Activated T-cell treated with anti-CD3 and anti-CD28 coated beads, Interleukin-2, amount 50 U/mL, for 72 hours (primary cell): ENCODE data around the gene AOC1. TPM values are rescaled to one million over a fixed set of nuclear protein-coding genes. Genes with fewer than 3 reads are reported as not detected.

Source experiments
- ATAC-seq, 2 donors: fragments of 150-1000 bp; cut with Tn5 transposase; replicated peaks in 1 of 2; 2 replicates each; pipeline ENCODE4 v1.10.0; 2021; ENCODE audit warnings: moderate library complexity in 2 of 2, mild to moderate bottlenecking in 1 of 2
- DNase-seq, 2 donors: peaks; one replicate each; pipeline ENCODE4 v3.0.0; 2021 to 2022; ENCODE audit warnings: mixed read lengths in 1 of 2
- H3K27ac Mint-ChIP-seq: one replicate; pipeline ENCODE4 v1.8.0; 2022; ENCODE audit warnings: mild to moderate bottlenecking, moderate library complexity, mixed read lengths
- H3K27me3 Mint-ChIP-seq: one replicate; pipeline ENCODE4 v1.8.0; 2022; ENCODE audit warnings: low read depth, mixed read lengths
- H3K36me3 Mint-ChIP-seq, 2 donors: one replicate each; pipeline ENCODE4 v1.8.0; 2022; ENCODE audit warnings: mixed read lengths in 2 of 2, mild to moderate bottlenecking in 1 of 2; ENCODE audit not compliant: insufficient read depth in 2 of 2
- H3K4me1 Mint-ChIP-seq: one replicate; pipeline ENCODE4 v1.8.0; 2022; ENCODE audit warnings: low read depth, mixed read lengths
- H3K4me3 Mint-ChIP-seq, 2 donors: one replicate each; pipeline ENCODE4 v1.8.0; 2022; ENCODE audit warnings: mild to moderate bottlenecking in 2 of 2, mixed read lengths in 2 of 2, moderate library complexity in 2 of 2
- H3K9me3 Mint-ChIP-seq, 2 donors: one replicate each; pipeline ENCODE4 v1.8.0; 2022; ENCODE audit warnings: mixed read lengths in 2 of 2
- total RNA-seq, 2 donors: library from RNA; stranded (reverse); gene quantifications; one replicate each; pipeline ENCODE4 v1.2.3, GENCODE V29; 2022

AOC1 gene
- total RNA-seq, 2 donors from 2014 or later: not detected

GRCh38 chr7:150874401-150875198, 22.3 kb downstream of the AOC1 start:
- peaks cover 36% of the 10 kb centered on the region for H3K27me3 Mint-ChIP-seq
- no peak overlapping the region for H3K4me3 Mint-ChIP-seq
- no peak for DNase-seq
- H3K27ac Mint-ChIP-seq: no peak overlapping the region
- no peaks in the 10 kb centered on the region for H3K4me1 Mint-ChIP-seq
- ATAC-seq: no peak
- peaks cover 0 to 3% of the 10 kb centered on the region in 2 donors for H3K9me3 Mint-ChIP-seq
- no peaks in the 10 kb centered on the region for H3K36me3 Mint-ChIP-seq

GRCh38 chr7:150875791-150876190, 23.5 kb downstream of the AOC1 start:
- H3K27ac Mint-ChIP-seq: no peak overlapping the region
- DNase-seq: no peak
- no peaks in the 10 kb centered on the region for H3K4me1 Mint-ChIP-seq
- no peak for ATAC-seq
- H3K27me3 Mint-ChIP-seq: peaks cover 32% of the 10 kb centered on the region
- peaks cover 3 to 7% of the 10 kb centered on the region in 2 donors for H3K9me3 Mint-ChIP-seq
- H3K36me3 Mint-ChIP-seq: peaks cover 5 to 9% of the 10 kb centered on the region in 2 donors
- H3K4me3 Mint-ChIP-seq: no peak overlapping the region

GRCh38 chr7:150876817-150877526, 24.7 kb downstream of the AOC1 start:
- no peaks in the 10 kb centered on the region for H3K4me1 Mint-ChIP-seq
- H3K36me3 Mint-ChIP-seq: peaks cover 7 to 13% of the 10 kb centered on the region in 2 donors
- H3K27me3 Mint-ChIP-seq: peaks cover 24% of the 10 kb centered on the region
- H3K9me3 Mint-ChIP-seq: peaks cover 6 to 10% of the 10 kb centered on the region in 2 donors
- peak overlapping the region; percentile 18 to 39 for H3K4me3 Mint-ChIP-seq
- DNase-seq: peak; percentile 20 to 25
- no peak overlapping the region for H3K27ac Mint-ChIP-seq
- ATAC-seq: no peak

GRCh38 chr7:150877536-150877935, 25.2 kb downstream of the AOC1 start:
- peaks cover 22% of the 10 kb centered on the region for H3K27me3 Mint-ChIP-seq
- no peak overlapping the region for H3K4me3 Mint-ChIP-seq
- H3K27ac Mint-ChIP-seq: no peak overlapping the region
- no peak for ATAC-seq
- DNase-seq: no peak
- peaks cover 8 to 14% of the 10 kb centered on the region in 2 donors for H3K9me3 Mint-ChIP-seq
- H3K4me1 Mint-ChIP-seq: no peaks in the 10 kb centered on the region
- peaks cover 7 to 13% of the 10 kb centered on the region in 2 donors for H3K36me3 Mint-ChIP-seq

- Mint-ChIP-seq H3K9me3 (peaks cover 12 to 14% of the 10 kb centered on the region in 2 donors), H3K36me3 (peaks cover 7 to 13% of the 10 kb centered on the region in 2 donors), H3K4me1 (no peaks in the 10 kb centered on the region), H3K4me3 (no peak overlapping the region), H3K27me3 (peaks cover 17% of the 10 kb centered on the region), H3K27ac (no peak overlapping the region)
- DNase-seq (no peak), ATAC-seq (no peak)
Observed at GRCh38 chr7:150879345-150879744, 27.0 kb downstream of the AOC1 start.

- DNase-seq (no peak), ATAC-seq (no peak)
- peaks cover 10 to 13% of the 10 kb centered on the region in 2 donors for H3K36me3 Mint-ChIP-seq
- H3K9me3 Mint-ChIP-seq: peaks cover 16 to 18% of the 10 kb centered on the region in 2 donors
- no peaks in the 10 kb centered on the region for H3K4me1 Mint-ChIP-seq
- H3K4me3 Mint-ChIP-seq: no peak overlapping the region
- H3K27ac Mint-ChIP-seq: no peak overlapping the region
- H3K27me3 Mint-ChIP-seq: peaks cover 9% of the 10 kb centered on the region
Observed at GRCh38 chr7:150881189-150881588, 28.9 kb downstream of the AOC1 start.

- Mint-ChIP-seq H3K4me3 (no peak overlapping the region), H3K4me1 (peaks cover 4% of the 10 kb centered on the region), H3K9me3 (peaks cover 2 to 6% of the 10 kb centered on the region in 2 donors), H3K27me3 (peaks cover 15% of the 10 kb centered on the region), H3K27ac (no peak overlapping the region), H3K36me3 (peaks cover 2 to 4% of the 10 kb centered on the region in 2 donors)
- no peak for ATAC-seq
- no peak for DNase-seq
Observed at GRCh38 chr7:150890853-150891584, 38.7 kb downstream of the AOC1 start.

GRCh38 chr7:150891740-150892139, 39.4 kb downstream of the AOC1 start:
- Mint-ChIP-seq H3K9me3 (peaks cover 2 to 6% of the 10 kb centered on the region in 2 donors), H3K27ac (no peak overlapping the region), H3K4me3 (no peak overlapping the region), H3K27me3 (peaks cover 22% of the 10 kb centered on the region), H3K36me3 (peaks cover 2 to 4% of the 10 kb centered on the region in 2 donors), H3K4me1 (peaks cover 4% of the 10 kb centered on the region)
- ATAC-seq: no peak
- no peak for DNase-seq

- no peak overlapping the region for H3K27ac Mint-ChIP-seq
- peaks cover 11% of the 10 kb centered on the region for H3K4me1 Mint-ChIP-seq
- DNase-seq: no peak
- peaks cover 45% of the 10 kb centered on the region for H3K27me3 Mint-ChIP-seq
- H3K4me3 Mint-ChIP-seq: no peak overlapping the region
- peaks cover 2 to 4% of the 10 kb centered on the region in 2 donors for H3K36me3 Mint-ChIP-seq
- peaks cover 0 to 6% of the 10 kb centered on the region in 2 donors for H3K9me3 Mint-ChIP-seq
- ATAC-seq: no peak
Observed at GRCh38 chr7:150895809-150896208, 43.5 kb downstream of the AOC1 start.

GRCh38 chr7:150896562-150897209, 44.4 kb downstream of the AOC1 start:
- H3K36me3 Mint-ChIP-seq: peaks cover 2 to 4% of the 10 kb centered on the region in 2 donors
- ATAC-seq (no peak), DNase-seq (no peak)
- peaks cover 0 to 6% of the 10 kb centered on the region in 2 donors for H3K9me3 Mint-ChIP-seq
- H3K27ac Mint-ChIP-seq: no peak overlapping the region
- H3K27me3 Mint-ChIP-seq: peaks cover 51% of the 10 kb centered on the region
- H3K4me3 Mint-ChIP-seq: no peak overlapping the region
- peaks cover 11% of the 10 kb centered on the region for H3K4me1 Mint-ChIP-seq

- DNase-seq: peak; percentile 23 to 27
- H3K36me3 Mint-ChIP-seq: peaks cover 2 to 4% of the 10 kb centered on the region in 2 donors
- H3K4me3 Mint-ChIP-seq: peak overlapping the region in 1 of 2 donors; percentile 51
- H3K27ac Mint-ChIP-seq: no peak overlapping the region
- H3K9me3 Mint-ChIP-seq: peaks cover 0 to 6% of the 10 kb centered on the region in 2 donors
- peaks cover 56% of the 10 kb centered on the region for H3K27me3 Mint-ChIP-seq
- peaks cover 11% of the 10 kb centered on the region for H3K4me1 Mint-ChIP-seq
- peak; percentile 70 to 72 for ATAC-seq
Observed at GRCh38 chr7:150897502-150898474, 45.5 kb downstream of the AOC1 start.
